Upper lobe of left lung (tissue), 6 donors: ENCODE results near the gene APCDD1. TPM values are rescaled to one million over a fixed set of nuclear protein-coding genes. Genes with fewer than 3 reads are reported as not detected.

Source experiments
- ATAC-seq, 2 donors: fragments of 200-7000 bp; cut with Tn5 transposase; one replicate each; pipeline ENCODE4 v1.9.1; 2022; ENCODE audit warnings: mild to moderate bottlenecking in 2 of 2, moderate library complexity in 2 of 2; ENCODE audit not compliant: low FRiP score in 2 of 2
- DNase-seq, 2 donors: peaks; one replicate each; pipeline ENCODE4 v3.0.0-alpha.2; 2019 to 2020
- H3K27ac ChIP-seq, 4 donors: fragments of 200-600 bp; sonication (generic); one replicate each; pipeline ENCODE4 v1.5.1; 2016 to 2019
- H3K27me3 ChIP-seq, 4 donors: fragments of 200-600 bp; sonication (generic); one replicate each; pipeline ENCODE4 v1.5.1; 2017 to 2019
- H3K36me3 ChIP-seq, 4 donors: fragments of 200-600 bp; sonication (generic); one replicate each; pipeline ENCODE4 v1.5.1; 2016 to 2019
- H3K4me1 ChIP-seq, 4 donors: fragments of 200-600 bp; sonication (generic); one replicate each; pipeline ENCODE4 v1.5.1; 2018 to 2019
- H3K4me3 ChIP-seq, 4 donors: fragments of 200-600 bp; sonication (generic); one replicate each; pipeline ENCODE4 v1.5.1; 2017 to 2019; ENCODE audit warnings: mild to moderate bottlenecking in 2 of 4, moderate library complexity in 1 of 4
- H3K9me3 ChIP-seq, 4 donors: fragments of 200-600 bp; sonication (generic); one replicate each; pipeline ENCODE4 v1.5.1; 2018 to 2019
- CTCF ChIP-seq, 6 experiments: fragments of 450-650 bp in 4 of 6; fragments of 200-600 bp in 2 of 6; sonication (generic) in 2 of 6; IDR thresholded peaks; one replicate each; pipeline ENCODE4 v1.5.1; 2016 to 2019; ENCODE audit warnings: antibody characterized with exemption in 6 of 6
- EP300 ChIP-seq, 4 donors: sonication (generic); formaldehyde crosslinking; IDR thresholded peaks; one replicate each; pipeline ENCODE4 v1.5.1; 2017; ENCODE audit warnings: antibody characterized with exemption in 4 of 4, control low read depth in 2 of 4
- POLR2A ChIP-seq, 4 donors: fragments of 450-650 bp; IDR thresholded peaks; one replicate each; pipeline ENCODE4 v1.5.1; 2016 to 2017; ENCODE audit warnings: antibody characterized with exemption in 4 of 4, mild to moderate bottlenecking in 2 of 4
- POLR2AphosphoS5 ChIP-seq, 2 donors: sonication (generic); formaldehyde crosslinking; IDR thresholded peaks; one replicate each; pipeline ENCODE4 v1.5.1; 2017; ENCODE audit warnings: antibody characterized with exemption in 2 of 2
- WGBS, 2 donors: methylation state at CpG; one replicate each; pipeline ENCODE4 v1.1.5; 2017 to 2018; 5-methylcytosine and 5-hydroxymethylcytosine counted together
- total RNA-seq, 6 donors: library from RNA; depleted of rRNA in 4 of 6; stranded (reverse); fragments of >200 nt in 4 of 6; gene quantifications; one replicate each; pipeline versions ENCODE4 v1.1.0 to v1.2.1, GENCODE V29; 2016 to 2021
- donor health status: DM: no; HTN: no; CAD: no; lungs with moderate emphysema.
- donor health status: DM: no; HTN: yes; CAD: no; lungs with severe emphysema.

The APCDD1 gene
- total RNA-seq, 6 donors from 2014 or later, result 8.4 to 40.4 (median 24.1) TPM

GRCh38 chr18:10409041-10409440 lies 45.4 kb upstream of the APCDD1 start:
- no peak for TF ChIP-seq CTCF (IDR thresholded peaks at IDR 0.05)
- no peak for TF ChIP-seq POLR2AphosphoS5 (IDR thresholded peaks at IDR 0.05)
- no peak for TF ChIP-seq EP300 (IDR thresholded peaks at IDR 0.05)
- H3K27me3 ChIP-seq, result no peaks in the 10 kb centered on the region
- DNase-seq, result no peak
- ATAC-seq, result no peak
- no peak overlapping the region for H3K27ac ChIP-seq
- H3K4me1 ChIP-seq, result peaks cover 0 to 11% (median 2%) of the 10 kb centered on the region in 4 donors
- H3K4me3 ChIP-seq, result no peak overlapping the region
- no peaks in the 10 kb centered on the region for H3K36me3 ChIP-seq
- H3K9me3 ChIP-seq, result no peaks in the 10 kb centered on the region

GRCh38 chr18:10410472-10411308 lies 43.7 kb upstream of the APCDD1 start:
- no peaks in the 10 kb centered on the region for H3K36me3 ChIP-seq
- peaks cover 0 to 6% (median 0%) of the 10 kb centered on the region in 4 donors for H3K4me1 ChIP-seq
- H3K9me3 ChIP-seq, result no peaks in the 10 kb centered on the region
- H3K27me3 ChIP-seq, result no peaks in the 10 kb centered on the region
- H3K4me3 ChIP-seq, result no peak overlapping the region
- ATAC-seq (no peak), DNase-seq (no peak)
- H3K27ac ChIP-seq, result no peak overlapping the region
- TF ChIP-seq POLR2AphosphoS5 (IDR thresholded peaks at IDR 0.05), result no peak
- TF ChIP-seq POLR2A (IDR thresholded peaks at IDR 0.05), result no peak
- TF ChIP-seq CTCF (IDR thresholded peaks at IDR 0.05), result no peak
- no peak for TF ChIP-seq EP300 (IDR thresholded peaks at IDR 0.05)
- WGBS, 2 donors, result 64 to 65% methylated on average over 11 of the region's 11 CpGs

- WGBS, 2 donors, result 82 to 90% methylated on average over 5 of the region's 5 CpGs
- Histone ChIP-seq H3K4me1 (no peaks in the 10 kb centered on the region), H3K27me3 (no peaks in the 10 kb centered on the region), H3K9me3 (no peaks in the 10 kb centered on the region), H3K36me3 (no peaks in the 10 kb centered on the region), H3K27ac (no peak overlapping the region), H3K4me3 (no peak overlapping the region)
- TF ChIP-seq POLR2AphosphoS5 (IDR thresholded peaks at IDR 0.05), result no peak
- no peak for TF ChIP-seq CTCF (IDR thresholded peaks at IDR 0.05)
- no peak for TF ChIP-seq POLR2A (IDR thresholded peaks at IDR 0.05)
- no peak for TF ChIP-seq EP300 (IDR thresholded peaks at IDR 0.05)
- ATAC-seq (no peak), DNase-seq (no peak)
Observed at GRCh38 chr18:10412933-10413332, 41.5 kb upstream of the APCDD1 start.

- Histone ChIP-seq H3K4me1 (no peaks in the 10 kb centered on the region), H3K27ac (no peak overlapping the region), H3K9me3 (no peaks in the 10 kb centered on the region), H3K27me3 (no peaks in the 10 kb centered on the region), H3K4me3 (no peak overlapping the region), H3K36me3 (no peaks in the 10 kb centered on the region)
- no peak for TF ChIP-seq CTCF (IDR thresholded peaks at IDR 0.05)
- no peak for TF ChIP-seq POLR2A (IDR thresholded peaks at IDR 0.05)
- no peak for TF ChIP-seq EP300 (IDR thresholded peaks at IDR 0.05)
- TF ChIP-seq POLR2AphosphoS5 (IDR thresholded peaks at IDR 0.05), result no peak
- DNase-seq (no peak), ATAC-seq (no peak)
- WGBS, 2 donors, result 68% methylated on average over 3 of the region's 3 CpGs
Observed at GRCh38 chr18:10413722-10414121, 40.7 kb upstream of the APCDD1 start.
